Measurements from ENCODE around the gene PDZRN4.

PDZRN4 gene

GRCh38 chr12:41407232-41407799, 219.2 kb downstream of the PDZRN4 start:
- H3K27me3 ChIP-seq (ENCODE audit: insufficient read depth, poor library complexity, severe bottlenecking): no peaks in the 10 kb centered on the region
- H3K4me3 ChIP-seq (replicated peaks; ENCODE audit: insufficient read depth, low read length): no peak overlapping the region
- no peak overlapping the region for H3K27ac ChIP-seq (replicated peaks)
- TF ChIP-seq CTCF (IDR thresholded peaks at IDR 0.05; ENCODE audit: insufficient read depth, low read length): no peak
- no peak for TF ChIP-seq POLR2AphosphoS5 (IDR thresholded peaks at IDR 0.05; ENCODE audit: low read depth)
- TF ChIP-seq GABPA (IDR thresholded peaks at IDR 0.05; ENCODE audit: low read depth): no peak
- TF ChIP-seq SPI1 (IDR thresholded peaks at IDR 0.05; ENCODE audit: borderline replicate concordance, low read depth): no peak
- no peak for TF ChIP-seq REST (IDR thresholded peaks at IDR 0.05; ENCODE audit: insufficient replicate concordance, low read depth)
- no peak for DNase-seq (ENCODE audit: low read depth in 1 of 2, low spot score in 1 of 2)

- H3K4me3 ChIP-seq (replicated peaks; ENCODE audit: insufficient read depth, low read length): no peak overlapping the region
- no peaks in the 10 kb centered on the region for H3K27me3 ChIP-seq (ENCODE audit: insufficient read depth, poor library complexity, severe bottlenecking)
- TF ChIP-seq POLR2AphosphoS5 (IDR thresholded peaks at IDR 0.05; ENCODE audit: low read depth) (no peak), SPI1 (IDR thresholded peaks at IDR 0.05; ENCODE audit: borderline replicate concordance, low read depth) (no peak), CTCF (IDR thresholded peaks at IDR 0.05; ENCODE audit: insufficient read depth, low read length) (no peak), GABPA (IDR thresholded peaks at IDR 0.05; ENCODE audit: low read depth) (no peak), REST (IDR thresholded peaks at IDR 0.05; ENCODE audit: insufficient replicate concordance, low read depth) (no peak)
- no peak overlapping the region for H3K27ac ChIP-seq (replicated peaks)
- no peak for DNase-seq (ENCODE audit: low read depth in 1 of 2, low spot score in 1 of 2)
These were observed 221.5 kb downstream of the PDZRN4 start for GRCh38 chr12:41409628-41410027.

GRCh38 chr12:41418586-41418985, 230.5 kb downstream of the PDZRN4 start:
- TF ChIP-seq GABPA (IDR thresholded peaks at IDR 0.05; ENCODE audit: low read depth): no peak
- TF ChIP-seq CTCF (IDR thresholded peaks at IDR 0.05; ENCODE audit: insufficient read depth, low read length): no peak
- no peak for TF ChIP-seq REST (IDR thresholded peaks at IDR 0.05; ENCODE audit: insufficient replicate concordance, low read depth)
- TF ChIP-seq SPI1 (IDR thresholded peaks at IDR 0.05; ENCODE audit: borderline replicate concordance, low read depth): no peak
- TF ChIP-seq POLR2AphosphoS5 (IDR thresholded peaks at IDR 0.05; ENCODE audit: low read depth): no peak
- no peak for DNase-seq (ENCODE audit: low read depth in 1 of 2, low spot score in 1 of 2)
- H3K4me3 ChIP-seq (replicated peaks; ENCODE audit: insufficient read depth, low read length): no peak overlapping the region
- no peaks in the 10 kb centered on the region for H3K27me3 ChIP-seq (ENCODE audit: insufficient read depth, poor library complexity, severe bottlenecking)
- H3K27ac ChIP-seq (replicated peaks): no peak overlapping the region
